Fibroblast of skin of left biceps (primary cell): ENCODE results near the gene NUPR1.
"Not testable (repeated sequence)": the region's sequence is repeated elsewhere in the genome, so short reads cannot be mapped to it uniquely, and the experiment has no call there.

Experiments used
- DNase-seq, 2 experiments: peaks; one replicate each; pipeline ENCODE4 v3.0.0-alpha.2; 2013; ENCODE audit warnings: low read depth in 2 of 2

Gene NUPR1

GRCh38 chr16:28498666-28499381 lies 40.0 kb downstream of the NUPR1 start:
- no peak for DNase-seq

DNA sequence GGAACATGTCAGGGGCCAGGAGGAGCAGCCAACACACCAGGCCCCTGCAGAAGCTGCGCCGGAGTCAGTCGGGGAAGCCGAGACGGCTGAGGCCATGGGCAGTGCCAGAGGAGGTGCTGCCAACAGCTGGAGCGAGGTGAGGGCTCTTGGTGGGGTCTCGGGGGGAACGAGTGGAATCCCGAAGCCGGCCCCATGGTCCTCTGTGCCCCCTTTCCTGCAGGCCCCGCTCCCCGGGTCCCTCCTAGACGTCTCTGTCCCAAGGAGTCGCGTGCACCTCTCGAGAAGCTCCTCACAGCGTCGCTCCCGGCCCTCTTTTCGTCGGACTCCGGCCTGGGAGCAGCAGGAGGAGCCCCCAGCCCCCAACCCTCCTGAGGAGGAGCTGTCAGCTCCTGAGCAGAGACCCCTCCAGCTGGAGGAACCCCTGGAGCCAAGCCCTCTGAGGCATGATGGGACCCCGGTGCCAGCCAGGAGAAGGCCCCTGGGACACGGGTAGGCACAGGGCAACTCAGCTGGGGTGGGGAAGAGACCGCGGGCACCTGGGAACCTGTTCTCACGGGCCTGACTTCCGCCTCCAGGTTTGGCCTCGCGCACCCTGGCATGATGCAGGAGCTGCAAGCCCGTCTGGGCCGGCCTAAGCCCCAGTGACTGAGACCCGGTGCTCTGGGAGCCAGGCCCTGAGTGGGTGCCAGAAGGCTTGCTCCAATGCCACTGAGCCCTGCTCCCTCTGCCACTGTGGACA lies 40.7 kb downstream of the NUPR1 start:
- DNase-seq: no peak

GRCh38 chr16:28497386-28497785 lies 41.4 kb downstream of the NUPR1 start:
- DNase-seq: no peak

- DNase-seq: no peak
Measured at GRCh38 chr16:28496844-28497243, 41.9 kb downstream of the NUPR1 start.

DNA sequence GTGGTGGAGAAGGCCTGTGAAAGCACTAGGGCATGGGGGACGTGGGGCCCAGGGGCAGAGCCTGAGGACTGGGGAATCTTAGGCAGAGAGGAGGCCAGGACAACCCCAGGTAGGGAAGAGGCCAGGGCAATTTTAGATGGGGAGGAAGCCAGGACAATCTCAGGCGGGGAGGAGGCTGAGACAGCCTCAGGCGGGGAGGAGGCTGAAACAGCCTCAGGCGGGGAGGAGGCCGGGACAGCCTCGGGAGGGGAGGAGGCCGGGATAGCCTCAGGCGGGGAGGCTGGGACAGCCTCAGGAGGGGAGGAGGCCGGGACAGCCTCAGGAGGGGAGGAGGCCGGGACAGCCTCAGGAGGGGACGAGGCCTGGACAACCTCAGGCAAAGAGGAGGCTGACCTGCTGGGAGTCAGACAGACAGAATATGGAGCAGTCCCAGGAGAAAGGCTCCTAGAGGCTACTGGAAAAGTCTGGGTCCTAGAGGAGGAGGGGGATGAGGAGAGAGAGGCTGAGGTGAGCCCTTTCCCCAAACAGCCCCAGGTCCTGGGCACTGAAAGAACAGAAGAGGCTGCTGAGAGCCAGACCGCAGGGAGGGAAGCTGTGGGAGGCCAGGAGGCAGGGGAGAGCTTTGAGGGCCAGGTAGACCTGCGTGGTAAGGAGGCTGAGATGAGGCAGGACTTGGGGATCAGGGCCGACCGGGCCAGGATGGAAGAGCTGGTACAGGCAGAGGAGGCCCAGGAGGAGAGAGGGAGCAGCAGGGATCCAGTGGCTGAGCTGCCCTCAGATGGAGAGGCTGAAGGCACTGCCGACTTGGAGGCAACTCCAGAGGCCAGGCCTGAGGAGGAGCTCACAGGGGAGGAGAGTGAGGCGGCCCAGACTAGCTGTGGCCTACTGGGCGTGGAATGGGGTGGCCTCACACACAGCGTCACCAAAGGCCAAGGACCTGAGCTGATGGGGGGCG lies 42.7 kb downstream of the NUPR1 start:
- DNase-seq: no peak

- DNase-seq: no peak
Measured at GRCh38 chr16:28495098-28495793, 43.5 kb downstream of the NUPR1 start.

- DNase-seq: no peak
Measured at GRCh38 chr16:28494121-28494851, 44.5 kb downstream of the NUPR1 start, which contains the start of gene APOBR. APOBR (plus strand) TSS chr16:28494643; CDS start chr16:28494682, 39 bp downstream.

GRCh38 chr16:28492511-28492910 lies 46.3 kb downstream of the NUPR1 start:
- DNase-seq: no peak

DNA sequence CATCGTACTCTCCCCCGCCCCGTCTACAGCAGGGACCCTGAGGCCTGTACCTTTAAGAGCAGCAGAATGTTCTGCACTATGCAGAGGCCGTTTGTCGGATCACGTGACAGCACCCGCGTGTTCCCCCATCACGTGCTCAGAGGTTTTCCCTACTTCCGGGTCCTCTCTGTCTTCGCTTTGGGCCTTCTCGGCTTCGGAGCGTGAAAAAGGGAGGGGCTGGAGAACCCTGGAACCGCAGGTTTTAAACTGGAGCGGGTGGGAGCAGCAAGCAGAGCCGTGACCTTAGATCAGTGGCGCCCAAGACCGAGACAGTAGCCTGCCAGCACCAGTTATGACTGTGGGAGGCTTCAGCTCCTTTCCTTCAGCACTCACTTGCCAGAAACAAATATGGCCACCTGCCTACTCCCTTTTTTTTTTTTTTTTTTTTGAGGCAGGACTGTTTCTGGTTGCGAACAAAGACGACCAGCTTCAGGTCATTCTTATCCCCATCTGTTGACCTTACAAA lies 46.8 kb downstream of the NUPR1 start, which contains the start of gene CLN3:
Gene CLN3, minus strand, starts transcription at position 105 of the 505 bp plus-strand sequence. CDS start 315 bp downstream, outside the sequence.
- DNase-seq: peak; percentile 86 to 89

GRCh38 chr16:28491230-28491969 lies 47.4 kb downstream of the NUPR1 start:
- DNase-seq: no peak

- DNase-seq: no peak
Measured at GRCh38 chr16:28486266-28486665, 52.5 kb downstream of the NUPR1 start.

GRCh38 chr16:28483361-28483760 lies 55.4 kb downstream of the NUPR1 start:
- not testable (repeated sequence) for DNase-seq
